ENCODE data around the gene GAB3. TPM values are rescaled to one million over a fixed set of nuclear protein-coding genes. Genes with fewer than 3 reads are reported as not detected.

Gene GAB3
- 1 to 10 TPM; 2.2 to 3.0 (median 2.6) TPM for polyA plus RNA-seq (ENCODE audit: insufficient read length in 4 of 4)

GRCh38 chrX:154750301-154751202 is at the start of gene GAB3:
GAB3 (minus strand) TSS chrX:154751077; CDS start chrX:154751025, 52 bp downstream.
- no peak for DNase-seq (ENCODE audit: low read depth in 4 of 4, low spot score in 3 of 4)

GRCh38 chrX:154799556-154800348 is 48.9 kb upstream of the GAB3 start:
- DNase-seq (ENCODE audit: low read depth in 4 of 4, low spot score in 3 of 4), result no peak

GRCh38 chrX:154797006-154797405 is 46.1 kb upstream of the GAB3 start:
- no peak for DNase-seq (ENCODE audit: low read depth in 4 of 4, low spot score in 3 of 4)

GRCh38 chrX:154795016-154795415 is 44.1 kb upstream of the GAB3 start:
- no peak for DNase-seq (ENCODE audit: low read depth in 4 of 4, low spot score in 3 of 4)

GRCh38 chrX:154793084-154793795 is 42.4 kb upstream of the GAB3 start:
- DNase-seq (ENCODE audit: low read depth in 4 of 4, low spot score in 3 of 4), result no peak

GRCh38 chrX:154791939-154792338 is 41.1 kb upstream of the GAB3 start:
- DNase-seq (ENCODE audit: low read depth in 4 of 4, low spot score in 3 of 4), result no peak

- no peak for DNase-seq (ENCODE audit: low read depth in 4 of 4, low spot score in 3 of 4)
Measured at GRCh38 chrX:154791467-154791866, 40.6 kb upstream of the GAB3 start.

GRCh38 chrX:154785716-154786115 is 34.8 kb upstream of the GAB3 start:
- no peak for DNase-seq (ENCODE audit: low read depth in 4 of 4, low spot score in 3 of 4)

- no peak for DNase-seq (ENCODE audit: low read depth in 4 of 4, low spot score in 3 of 4)
Measured at GRCh38 chrX:154784149-154784995, 33.5 kb upstream of the GAB3 start.

GRCh38 chrX:154780968-154781367 is 30.1 kb upstream of the GAB3 start:
- no peak for DNase-seq (ENCODE audit: low read depth in 4 of 4, low spot score in 3 of 4)

GRCh38 chrX:154779261-154779660 is 28.4 kb upstream of the GAB3 start:
- no peak for DNase-seq (ENCODE audit: low read depth in 4 of 4, low spot score in 3 of 4)

- DNase-seq (ENCODE audit: low read depth in 4 of 4, low spot score in 3 of 4), result no peak
Measured at GRCh38 chrX:154776753-154777152, 25.9 kb upstream of the GAB3 start.

GRCh38 chrX:154775419-154776349 is 24.8 kb upstream of the GAB3 start:
- no peak for DNase-seq (ENCODE audit: low read depth in 4 of 4, low spot score in 3 of 4)

- DNase-seq (ENCODE audit: low read depth in 4 of 4, low spot score in 3 of 4), result no peak
Measured at GRCh38 chrX:154774622-154775021, 23.7 kb upstream of the GAB3 start.

- peak; percentile 75 to 86 (median 83) for DNase-seq (ENCODE audit: low read depth in 4 of 4, low spot score in 3 of 4)
Measured at GRCh38 chrX:154762537-154763296, 11.8 kb upstream of the GAB3 start, which contains the start of gene DKC1. DKC1 (plus strand) TSS chrX:154762864; CDS start chrX:154762966, 102 bp downstream.

- DNase-seq (ENCODE audit: low read depth in 4 of 4, low spot score in 3 of 4), result no peak
Measured at GRCh38 chrX:154761977-154762536, 11.2 kb upstream of the GAB3 start.

- no peak for DNase-seq (ENCODE audit: low read depth in 4 of 4, low spot score in 3 of 4)
Measured at GRCh38 chrX:154758696-154759095, 7.8 kb upstream of the GAB3 start.
